Measurements from ENCODE around the gene CNTN5. TPM values are rescaled to one million over a fixed set of nuclear protein-coding genes. Genes with fewer than 3 reads are reported as not detected.

The CNTN5 gene
- total RNA-seq, 1 donor from 2014 or later: 0.15 TPM

GRCh38 chr11:99916078-99916477 lies 895.3 kb downstream of the CNTN5 start:
- DNase-seq (ENCODE audit: low spot score): no peak
- TF ChIP-seq CTCF (IDR thresholded peaks at IDR 0.05; ENCODE audit: unreplicated experiment): no peak
- peaks cover 4% of the 10 kb centered on the region for H3K4me1 Mint-ChIP-seq (ENCODE audit: unreplicated experiment)
- H3K4me3 Mint-ChIP-seq (ENCODE audit: unreplicated experiment): no peak overlapping the region
- H3K27me3 Mint-ChIP-seq (ENCODE audit: unreplicated experiment): no peaks in the 10 kb centered on the region
- H3K36me3 Mint-ChIP-seq (ENCODE audit: low read depth, unreplicated experiment): no peaks in the 10 kb centered on the region
- no peaks in the 10 kb centered on the region for H3K9me3 Mint-ChIP-seq (ENCODE audit: unreplicated experiment)
- H3K27ac Mint-ChIP-seq (ENCODE audit: unreplicated experiment): no peak overlapping the region

GRCh38 chr11:99918761-99919160 lies 898.0 kb downstream of the CNTN5 start:
- Mint-ChIP-seq H3K4me3 (ENCODE audit: unreplicated experiment) (no peak overlapping the region), H3K4me1 (ENCODE audit: unreplicated experiment) (no peaks in the 10 kb centered on the region), H3K27ac (ENCODE audit: unreplicated experiment) (no peak overlapping the region), H3K9me3 (ENCODE audit: unreplicated experiment) (no peaks in the 10 kb centered on the region), H3K27me3 (ENCODE audit: unreplicated experiment) (no peaks in the 10 kb centered on the region), H3K36me3 (ENCODE audit: low read depth, unreplicated experiment) (no peaks in the 10 kb centered on the region)
- DNase-seq (ENCODE audit: low spot score): no peak
- no peak for TF ChIP-seq CTCF (IDR thresholded peaks at IDR 0.05; ENCODE audit: unreplicated experiment)

GRCh38 chr11:99920956-99921355 lies 900.2 kb downstream of the CNTN5 start:
- Mint-ChIP-seq H3K4me1 (ENCODE audit: unreplicated experiment) (no peaks in the 10 kb centered on the region), H3K36me3 (ENCODE audit: low read depth, unreplicated experiment) (no peaks in the 10 kb centered on the region), H3K4me3 (ENCODE audit: unreplicated experiment) (no peak overlapping the region), H3K27ac (ENCODE audit: unreplicated experiment) (no peak overlapping the region), H3K9me3 (ENCODE audit: unreplicated experiment) (no peaks in the 10 kb centered on the region), H3K27me3 (ENCODE audit: unreplicated experiment) (no peaks in the 10 kb centered on the region)
- no peak for TF ChIP-seq CTCF (IDR thresholded peaks at IDR 0.05; ENCODE audit: unreplicated experiment)
- no peak for DNase-seq (ENCODE audit: low spot score)

GRCh38 chr11:99925968-99926367 lies 905.2 kb downstream of the CNTN5 start:
- Mint-ChIP-seq H3K27me3 (ENCODE audit: unreplicated experiment) (no peaks in the 10 kb centered on the region), H3K27ac (ENCODE audit: unreplicated experiment) (no peak overlapping the region), H3K9me3 (ENCODE audit: unreplicated experiment) (peaks cover 5% of the 10 kb centered on the region), H3K4me3 (ENCODE audit: unreplicated experiment) (no peak overlapping the region), H3K36me3 (ENCODE audit: low read depth, unreplicated experiment) (no peaks in the 10 kb centered on the region), H3K4me1 (ENCODE audit: unreplicated experiment) (no peaks in the 10 kb centered on the region)
- no peak for DNase-seq (ENCODE audit: low spot score)
- no peak for TF ChIP-seq CTCF (IDR thresholded peaks at IDR 0.05; ENCODE audit: unreplicated experiment)

DNA sequence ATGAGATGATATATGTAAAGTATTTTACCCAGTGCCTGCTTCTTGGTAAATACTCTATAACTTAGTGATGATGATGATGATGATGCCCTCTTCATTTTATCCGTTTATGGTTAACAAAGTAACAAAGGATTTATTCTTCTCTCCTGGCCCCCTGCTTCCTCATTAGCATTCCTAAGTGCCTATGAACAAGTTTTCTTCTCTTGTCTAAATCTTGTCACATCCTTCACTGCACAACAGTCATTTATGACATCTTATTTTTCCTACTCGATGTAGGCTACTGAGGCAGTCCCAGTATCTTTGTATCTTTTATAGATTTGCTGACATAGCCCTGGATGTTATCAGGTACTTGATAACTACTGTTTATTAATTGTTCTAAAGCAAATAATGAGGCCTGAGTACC lies 911.9 kb downstream of the CNTN5 start:
- H3K27ac Mint-ChIP-seq (ENCODE audit: unreplicated experiment): no peak overlapping the region
- H3K36me3 Mint-ChIP-seq (ENCODE audit: low read depth, unreplicated experiment): no peaks in the 10 kb centered on the region
- no peak for TF ChIP-seq CTCF (IDR thresholded peaks at IDR 0.05; ENCODE audit: unreplicated experiment)
- no peak overlapping the region for H3K4me3 Mint-ChIP-seq (ENCODE audit: unreplicated experiment)
- H3K4me1 Mint-ChIP-seq (ENCODE audit: unreplicated experiment): no peaks in the 10 kb centered on the region
- H3K9me3 Mint-ChIP-seq (ENCODE audit: unreplicated experiment): peaks cover 5% of the 10 kb centered on the region
- H3K27me3 Mint-ChIP-seq (ENCODE audit: unreplicated experiment): no peaks in the 10 kb centered on the region
- no peak for DNase-seq (ENCODE audit: low spot score)

Measured in endothelial cell (in vitro differentiated cells).